Urinary bladder (tissue), 4 donors: ENCODE data around the gene MAPK10. TPM values are rescaled to one million over a fixed set of nuclear protein-coding genes. Genes with fewer than 3 reads are reported as not detected.
"Not testable (repeated sequence)": the region's sequence is repeated elsewhere in the genome, so short reads cannot be mapped to it uniquely, and the experiment has no call there.

Experiments
- DNase-seq: peaks from one replicate; pipeline ENCODE4 v3.0.0-alpha.2; 2015; ENCODE audit errors: extremely low spot score
- H3K27ac ChIP-seq: one replicate; pipeline ENCODE4 v1.5.1; 2013; ENCODE audit warnings: low read depth, mild to moderate bottlenecking, moderate library complexity
- H3K36me3 ChIP-seq: one replicate; pipeline ENCODE4 v1.6.1; 2013; ENCODE audit warnings: mild to moderate bottlenecking, moderate library complexity; ENCODE audit not compliant: insufficient read depth
- H3K4me1 ChIP-seq: one replicate; pipeline ENCODE4 v1.6.1; 2013; ENCODE audit warnings: mild to moderate bottlenecking, moderate library complexity; ENCODE audit not compliant: insufficient read depth
- H3K4me3 ChIP-seq: one replicate; pipeline ENCODE4 v1.5.1; 2013; ENCODE audit warnings: low read depth, low read length
- WGBS: extraction: QIAGEN DNeasy Blood & Tissue Kit; methylation state at CpG from one replicate; pipeline ENCODE4 v1.1.7; 2013; 5-methylcytosine and 5-hydroxymethylcytosine counted together
- polyA plus RNA-seq: library from polyadenylated mRNA; stranded (reverse); fragments of 200-250 nt; gene quantifications from one replicate; pipeline ENCODE4 v1.2.3, GENCODE V29; 2013
- total RNA-seq: library from RNA; depleted of rRNA; stranded (reverse); fragments of >200 nt; gene quantifications from one replicate; pipeline ENCODE4 v1.2.3, GENCODE V29; 2014
- donor health status: healthy with polysubstance abuse.
- donor health status: healthy.

The MAPK10 gene
- total and polyA plus RNA-seq, 2 donors = 15.5 to 247 TPM

- Histone ChIP-seq H3K4me3 (no peak overlapping the region), H3K4me1 (no peaks in the 10 kb centered on the region), H3K27ac (no peak overlapping the region), H3K36me3 (no peaks in the 10 kb centered on the region)
- 78% methylated on average over 1 of the region's 1 CpG for WGBS
- no peak for DNase-seq
These were observed 178.3 kb downstream of the MAPK10 start for GRCh38 chr4:86181585-86181984.

GRCh38 chr4:86178211-86178610 lies 181.6 kb downstream of the MAPK10 start:
- Histone ChIP-seq H3K27ac (no peak overlapping the region), H3K4me3 (no peak overlapping the region), H3K36me3 (no peaks in the 10 kb centered on the region), H3K4me1 (no peaks in the 10 kb centered on the region)
- no peak for DNase-seq

GRCh38 chr4:86174506-86174905 lies 185.3 kb downstream of the MAPK10 start:
- WGBS = 76% methylated on average over 1 of the region's 1 CpG
- no peak overlapping the region for H3K27ac ChIP-seq
- no peak for DNase-seq
- no peaks in the 10 kb centered on the region for H3K4me1 ChIP-seq
- no peak overlapping the region for H3K4me3 ChIP-seq
- no peaks in the 10 kb centered on the region for H3K36me3 ChIP-seq

GRCh38 chr4:86168335-86168734 lies 191.5 kb downstream of the MAPK10 start:
- not testable (repeated sequence) for H3K27ac ChIP-seq, H3K4me1 ChIP-seq, H3K4me3 ChIP-seq, H3K36me3 ChIP-seq, DNase-seq
- 90% methylated on average over 10 of the region's 10 CpGs for WGBS

GRCh38 chr4:86160426-86160825 lies 199.4 kb downstream of the MAPK10 start:
- no peak for DNase-seq
- Histone ChIP-seq H3K27ac (no peak overlapping the region), H3K4me3 (no peak overlapping the region), H3K4me1 (no peaks in the 10 kb centered on the region), H3K36me3 (no peaks in the 10 kb centered on the region)
- 87% methylated on average over 2 of the region's 2 CpGs for WGBS

- 97% methylated on average over 4 of the region's 4 CpGs for WGBS
- H3K4me3 ChIP-seq = no peak overlapping the region
- H3K36me3 ChIP-seq = no peaks in the 10 kb centered on the region
- H3K27ac ChIP-seq = no peak overlapping the region
- DNase-seq = no peak
- no peaks in the 10 kb centered on the region for H3K4me1 ChIP-seq
These were observed 200.6 kb downstream of the MAPK10 start for GRCh38 chr4:86159216-86159615.

GRCh38 chr4:86156531-86156930 lies 203.3 kb downstream of the MAPK10 start:
- Histone ChIP-seq H3K36me3 (peaks cover under 1% of the 10 kb centered on the region), H3K4me1 (no peaks in the 10 kb centered on the region), H3K27ac (no peak overlapping the region), H3K4me3 (no peak overlapping the region)
- no peak for DNase-seq
- WGBS = 68% methylated on average over 2 of the region's 2 CpGs

GRCh38 chr4:86155766-86156165 lies 204.1 kb downstream of the MAPK10 start:
- DNase-seq = no peak
- 93% methylated on average over 4 of the region's 4 CpGs for WGBS
- H3K36me3 ChIP-seq = peaks cover 2% of the 10 kb centered on the region
- no peaks in the 10 kb centered on the region for H3K4me1 ChIP-seq
- H3K27ac ChIP-seq = no peak overlapping the region
- H3K4me3 ChIP-seq = no peak overlapping the region

GRCh38 chr4:86152454-86152853 lies 207.4 kb downstream of the MAPK10 start:
- H3K36me3 ChIP-seq = peaks cover 2% of the 10 kb centered on the region
- H3K4me3 ChIP-seq = no peak overlapping the region
- H3K4me1 ChIP-seq = no peaks in the 10 kb centered on the region
- 80% methylated on average over 2 of the region's 2 CpGs for WGBS
- no peak overlapping the region for H3K27ac ChIP-seq
- DNase-seq = no peak

GRCh38 chr4:86151196-86151595 lies 208.7 kb downstream of the MAPK10 start:
- no peak for DNase-seq
- Histone ChIP-seq H3K4me1 (no peaks in the 10 kb centered on the region), H3K27ac (no peak overlapping the region), H3K4me3 (no peak overlapping the region), H3K36me3 (peaks cover 2% of the 10 kb centered on the region)
- WGBS = 73% methylated on average over 3 of the region's 3 CpGs

GRCh38 chr4:86141161-86141560 lies 218.7 kb downstream of the MAPK10 start:
- WGBS = 99% methylated on average over 1 of the region's 1 CpG
- Histone ChIP-seq H3K36me3 (no peaks in the 10 kb centered on the region), H3K4me3 (no peak overlapping the region), H3K27ac (no peak overlapping the region), H3K4me1 (no peaks in the 10 kb centered on the region)
- DNase-seq = no peak

- no peaks in the 10 kb centered on the region for H3K36me3 ChIP-seq
- DNase-seq = no peak
- no peaks in the 10 kb centered on the region for H3K4me1 ChIP-seq
- no peak overlapping the region for H3K27ac ChIP-seq
- no peak overlapping the region for H3K4me3 ChIP-seq
- 93% methylated on average over 4 of the region's 4 CpGs for WGBS
These were observed 227.4 kb downstream of the MAPK10 start for GRCh38 chr4:86132468-86132867.

- Histone ChIP-seq H3K36me3 (no peaks in the 10 kb centered on the region), H3K27ac (no peak overlapping the region), H3K4me1 (no peaks in the 10 kb centered on the region), H3K4me3 (no peak overlapping the region)
- 72% methylated on average over 2 of the region's 2 CpGs for WGBS
- DNase-seq = peak; percentile 46
These were observed 228.4 kb downstream of the MAPK10 start for GRCh38 chr4:86131456-86131855.

GRCh38 chr4:86130160-86130933 lies 229.5 kb downstream of the MAPK10 start:
- WGBS = 76% methylated on average over 2 of the region's 2 CpGs
- Histone ChIP-seq H3K4me1 (no peaks in the 10 kb centered on the region), H3K36me3 (no peaks in the 10 kb centered on the region), H3K27ac (no peak overlapping the region), H3K4me3 (no peak overlapping the region)
- DNase-seq = no peak

GRCh38 chr4:86129546-86129945 lies 230.3 kb downstream of the MAPK10 start:
- Histone ChIP-seq H3K36me3 (no peaks in the 10 kb centered on the region), H3K4me1 (no peaks in the 10 kb centered on the region), H3K27ac (no peak overlapping the region), H3K4me3 (no peak overlapping the region)
- no peak for DNase-seq
- 65% methylated on average over 2 of the region's 2 CpGs for WGBS
